Skeletal muscle tissue (tissue), 4 donors: ENCODE measurements around the gene HOXA2. TPM values are rescaled to one million over a fixed set of nuclear protein-coding genes. Genes with fewer than 3 reads are reported as not detected.

Source experiments
- H3K27ac ChIP-seq: one replicate; pipeline ENCODE4 v1.7.0; 2013; ENCODE audit warnings: mild to moderate bottlenecking, low read depth, low read length, inconsistent platforms
- H3K27me3 ChIP-seq, 3 donors: one replicate each; pipeline ENCODE4 v1.7.0; 2013; ENCODE audit warnings: low read length in 3 of 3; ENCODE audit not compliant: control insufficient read depth in 3 of 3, insufficient read depth in 3 of 3
- H3K36me3 ChIP-seq, 3 donors: one replicate each; pipeline ENCODE4 v1.7.0; 2013; ENCODE audit warnings: low read length in 3 of 3; ENCODE audit not compliant: control insufficient read depth in 3 of 3, insufficient read depth in 3 of 3
- H3K4me1 ChIP-seq, 3 donors: one replicate each; pipeline ENCODE4 v1.7.0; 2013; ENCODE audit warnings: low read length in 3 of 3, mild to moderate bottlenecking in 3 of 3; ENCODE audit not compliant: control insufficient read depth in 3 of 3, insufficient read depth in 3 of 3
- H3K4me3 ChIP-seq, 3 donors: one replicate each; pipeline ENCODE4 v1.7.0; 2013; ENCODE audit warnings: low read length in 3 of 3
- H3K9ac ChIP-seq, 3 donors: one replicate each; pipeline ENCODE4 v1.7.0; 2013; ENCODE audit warnings: low read length in 3 of 3, mild to moderate bottlenecking in 3 of 3, moderate library complexity in 2 of 3, low read depth in 1 of 3
- H3K9me3 ChIP-seq, 3 donors: one replicate each; pipeline ENCODE4 v1.7.0; 2013; ENCODE audit warnings: low read length in 3 of 3; ENCODE audit not compliant: control insufficient read depth in 3 of 3
- total RNA-seq: library from RNA; depleted of rRNA; stranded (reverse); fragments of >200 nt; gene quantifications from one replicate; pipeline ENCODE4 v1.2.3, GENCODE V29; 2014
- donor health status: Osteomylitis.

HOXA2 gene
- total RNA-seq, 1 donor from 2014 or later: under 0.01 TPM

GRCh38 chr7:27141137-27141922 lies 38.8 kb upstream of the HOXA2 start:
- Histone ChIP-seq H3K9me3 (no peaks in the 10 kb centered on the region), H3K27me3 (no peaks in the 10 kb centered on the region), H3K27ac (no peak overlapping the region), H3K9ac (no peak overlapping the region), H3K4me3 (peak overlapping the region in 1 of 3 donors; percentile 61), H3K4me1 (peaks cover 7 to 15% (median 10%) of the 10 kb centered on the region in 3 donors), H3K36me3 (peaks cover 17 to 49% (median 28%) of the 10 kb centered on the region in 3 donors)

- H3K9ac ChIP-seq: no peak overlapping the region
Measured at GRCh38 chr7:27140126-27140857, 37.8 kb upstream of the HOXA2 start.

GRCh38 chr7:27139334-27140125 lies 37.0 kb upstream of the HOXA2 start:
- no peak overlapping the region for H3K4me3 ChIP-seq
- peaks cover 11 to 30% (median 20%) of the 10 kb centered on the region in 3 donors for H3K4me1 ChIP-seq
- H3K27me3 ChIP-seq: no peaks in the 10 kb centered on the region
- H3K36me3 ChIP-seq: peaks cover 14 to 36% (median 18%) of the 10 kb centered on the region in 3 donors
- H3K9ac ChIP-seq: no peak overlapping the region
- no peaks in the 10 kb centered on the region for H3K9me3 ChIP-seq
- no peak overlapping the region for H3K27ac ChIP-seq

More at GRCh38 chr7:27140126-27140857, 37.8 kb upstream of the HOXA2 start:
- Histone ChIP-seq H3K9me3 (no peaks in the 10 kb centered on the region), H3K27me3 (no peaks in the 10 kb centered on the region), H3K27ac (no peak overlapping the region), H3K4me1 (peaks cover 7 to 23% (median 17%) of the 10 kb centered on the region in 3 donors), H3K36me3 (peaks cover 14 to 43% (median 22%) of the 10 kb centered on the region in 3 donors), H3K4me3 (no peak overlapping the region)

GRCh38 chr7:27138985-27139333 lies 36.5 kb upstream of the HOXA2 start:
- no peak overlapping the region for H3K27ac ChIP-seq
- no peak overlapping the region for H3K9ac ChIP-seq
- peaks cover 16 to 35% (median 25%) of the 10 kb centered on the region in 3 donors for H3K4me1 ChIP-seq
- no peak overlapping the region for H3K4me3 ChIP-seq
- no peaks in the 10 kb centered on the region for H3K27me3 ChIP-seq
- peaks cover 10 to 30% (median 14%) of the 10 kb centered on the region in 3 donors for H3K36me3 ChIP-seq
- no peaks in the 10 kb centered on the region for H3K9me3 ChIP-seq

GRCh38 chr7:27138472-27138871 lies 36.0 kb upstream of the HOXA2 start:
- Histone ChIP-seq H3K9ac (no peak overlapping the region), H3K4me3 (no peak overlapping the region), H3K36me3 (peaks cover 8 to 28% (median 11%) of the 10 kb centered on the region in 3 donors), H3K27ac (no peak overlapping the region), H3K9me3 (no peaks in the 10 kb centered on the region), H3K27me3 (no peaks in the 10 kb centered on the region), H3K4me1 (peaks cover 19 to 40% (median 30%) of the 10 kb centered on the region in 3 donors)

GRCh38 chr7:27137640-27138315 lies 35.3 kb upstream of the HOXA2 start:
- peaks cover 19 to 44% (median 35%) of the 10 kb centered on the region in 3 donors for H3K4me1 ChIP-seq
- no peaks in the 10 kb centered on the region for H3K27me3 ChIP-seq
- H3K27ac ChIP-seq: no peak overlapping the region
- H3K9me3 ChIP-seq: no peaks in the 10 kb centered on the region
- no peak overlapping the region for H3K4me3 ChIP-seq
- peaks cover 7 to 21% (median 8%) of the 10 kb centered on the region in 3 donors for H3K36me3 ChIP-seq
- H3K9ac ChIP-seq: no peak overlapping the region

GRCh38 chr7:27134392-27134791 lies 31.9 kb upstream of the HOXA2 start:
- Histone ChIP-seq H3K36me3 (peaks cover 0 to 3% (median 0%) of the 10 kb centered on the region in 3 donors), H3K27me3 (no peaks in the 10 kb centered on the region), H3K9ac (peak overlapping the region in 1 of 3 donors; percentile 20), H3K9me3 (no peaks in the 10 kb centered on the region), H3K27ac (no peak overlapping the region), H3K4me1 (peaks cover 29 to 56% (median 52%) of the 10 kb centered on the region in 3 donors), H3K4me3 (peak overlapping the region in 1 of 3 donors; percentile 27)

- H3K27ac ChIP-seq: no peak overlapping the region
- H3K4me1 ChIP-seq: peaks cover 36 to 61% (median 60%) of the 10 kb centered on the region in 3 donors
- no peaks in the 10 kb centered on the region for H3K9me3 ChIP-seq
- no peak overlapping the region for H3K9ac ChIP-seq
- peaks cover 0 to 5% (median 0%) of the 10 kb centered on the region in 3 donors for H3K36me3 ChIP-seq
- H3K27me3 ChIP-seq: no peaks in the 10 kb centered on the region
- H3K4me3 ChIP-seq: no peak overlapping the region
Measured at GRCh38 chr7:27133409-27134231, 31.1 kb upstream of the HOXA2 start.
